Subcutaneous adipose tissue (tissue), 4 donors: ENCODE results near the gene RRBP1. TPM values are rescaled to one million over a fixed set of nuclear protein-coding genes. Genes with fewer than 3 reads are reported as not detected.

Experiments used
- CTCF ChIP-seq: fragments of 450-650 bp; IDR thresholded peaks from one replicate; pipeline ENCODE4 v1.5.1; 2016; ENCODE audit warnings: low read depth, mild to moderate bottlenecking, control low read depth, antibody characterized with exemption, moderate library complexity
- total RNA-seq, 4 donors: library from RNA; depleted of rRNA; stranded (reverse); fragments of >200 nt; gene quantifications; one replicate each; pipeline ENCODE4 v1.1.0, GENCODE V29; 2016

Gene RRBP1
- total RNA-seq, 4 donors from 2014 or later: 45.0 to 71.6 (median 55.2) TPM

GRCh38 chr20:17650301-17651128, 31.5 kb downstream of the RRBP1 start:
- TF ChIP-seq CTCF: no peak

GRCh38 chr20:17648791-17649730, 33.0 kb downstream of the RRBP1 start:
- no peak for TF ChIP-seq CTCF

GRCh38 chr20:17648315-17648646, 33.8 kb downstream of the RRBP1 start:
- no peak for TF ChIP-seq CTCF

- TF ChIP-seq CTCF: no peak
These were observed 34.4 kb downstream of the RRBP1 start for GRCh38 chr20:17647391-17648314.

- TF ChIP-seq CTCF: no peak
These were observed 35.1 kb downstream of the RRBP1 start for GRCh38 chr20:17646961-17647301.

GRCh38 chr20:17646209-17646960, 35.7 kb downstream of the RRBP1 start:
- no peak for TF ChIP-seq CTCF
